ENCODE results near the gene DPPA3.

DNA sequence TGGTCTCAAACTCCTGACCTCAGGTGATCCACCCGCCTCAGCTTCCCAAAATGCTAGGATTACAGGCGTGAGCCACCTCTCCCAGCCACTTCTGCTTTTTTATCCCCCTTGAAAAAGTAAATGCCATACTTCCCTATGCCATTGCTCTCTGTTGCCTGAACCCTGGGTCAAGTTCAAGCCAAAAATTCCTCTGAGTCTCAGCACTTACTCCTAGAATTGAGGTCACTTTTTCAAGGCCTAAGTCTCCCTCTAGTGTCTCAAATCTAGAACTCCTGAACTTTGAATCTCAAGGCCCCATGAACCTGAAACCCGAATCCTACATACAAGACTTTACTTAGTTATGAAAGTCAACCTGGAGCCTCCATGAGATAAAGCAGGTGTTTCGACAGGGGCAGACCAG lies 44.1 kb upstream of the DPPA3 start:
- no peak for TF ChIP-seq CTCF (conservative IDR thresholded peaks at IDR 0.05 in 1 of 2, IDR thresholded peaks at IDR 0.05 in 1 of 2; ENCODE audit: low read depth in 1 of 2, low read length in 2 of 2)
- no peak for TF ChIP-seq EZH2 (IDR thresholded peaks at IDR 0.05; ENCODE audit: low read length, missing control alignments)
